ENCODE data around the gene TSPYL2. TPM values are rescaled to one million over a fixed set of nuclear protein-coding genes. Genes with fewer than 3 reads are reported as not detected.

Gene TSPYL2
- total RNA-seq, 1 donor from 2014 or later = 31.5 TPM

- Histone ChIP-seq H4K20me1 (ENCODE audit: insufficient read depth, low read length) (peaks cover 24% of the 10 kb centered on the region), H3K4me1 (ENCODE audit: insufficient read depth, low read length) (no peaks in the 10 kb centered on the region), H3K4me3 (ENCODE audit: insufficient read depth, low read depth, low read length) (no peak overlapping the region), H3K4me2 (ENCODE audit: low read length) (no peak overlapping the region), H2AFZ (ENCODE audit: low read depth, low read length) (no peak overlapping the region), H3K9me3 (ENCODE audit: insufficient read depth, low read depth, low read length) (no peaks in the 10 kb centered on the region), H3K9ac (ENCODE audit: low read length) (no peak overlapping the region), H3K27ac (ENCODE audit: low read depth, low read length) (no peak overlapping the region), H3K27me3 (ENCODE audit: insufficient read depth, low read length) (no peaks in the 10 kb centered on the region), H3K36me3 (ENCODE audit: insufficient read depth, low read length) (no peaks in the 10 kb centered on the region), H3K79me2 (ENCODE audit: insufficient read depth, low read length) (peaks cover 4% of the 10 kb centered on the region)
- no peak overlapping the region for H3K4me3 Mint-ChIP-seq (ENCODE audit: unreplicated experiment)
- no peaks in the 10 kb centered on the region for H3K36me3 Mint-ChIP-seq (ENCODE audit: low read depth, unreplicated experiment)
- H3K4me1 Mint-ChIP-seq (ENCODE audit: low read depth, unreplicated experiment) = peaks cover 6% of the 10 kb centered on the region
- no peaks in the 10 kb centered on the region for H3K9me3 Mint-ChIP-seq (ENCODE audit: unreplicated experiment)
- no peak overlapping the region for H3K27ac Mint-ChIP-seq (ENCODE audit: unreplicated experiment)
- no peak for TF ChIP-seq EZH2 (IDR thresholded peaks at IDR 0.05; ENCODE audit: insufficient read depth, low read length)
- no peak for TF ChIP-seq CTCF (IDR thresholded peaks at IDR 0.05; ENCODE audit: insufficient read depth, low read depth, low read length)
- DNase-seq (ENCODE audit: low read depth) (no peak), FAIRE-seq (peak; percentile 85)
- H3K27me3 Mint-ChIP-seq (ENCODE audit: low read depth, unreplicated experiment) = no peaks in the 10 kb centered on the region
These were observed 17.1 kb upstream of the TSPYL2 start for GRCh38 chrX:53065104-53065503.

- Histone ChIP-seq H3K79me2 (ENCODE audit: insufficient read depth, low read length) (peaks cover 4% of the 10 kb centered on the region), H3K4me3 (ENCODE audit: insufficient read depth, low read depth, low read length) (no peak overlapping the region), H3K27ac (ENCODE audit: low read depth, low read length) (no peak overlapping the region), H3K9me3 (ENCODE audit: insufficient read depth, low read depth, low read length) (no peaks in the 10 kb centered on the region), H2AFZ (ENCODE audit: low read depth, low read length) (no peak overlapping the region), H3K9ac (ENCODE audit: low read length) (no peak overlapping the region), H3K4me1 (ENCODE audit: insufficient read depth, low read length) (no peaks in the 10 kb centered on the region), H3K36me3 (ENCODE audit: insufficient read depth, low read length) (no peaks in the 10 kb centered on the region), H4K20me1 (ENCODE audit: insufficient read depth, low read length) (peaks cover 22% of the 10 kb centered on the region), H3K4me2 (ENCODE audit: low read length) (no peak overlapping the region), H3K27me3 (ENCODE audit: insufficient read depth, low read length) (no peaks in the 10 kb centered on the region)
- no peaks in the 10 kb centered on the region for H3K27me3 Mint-ChIP-seq (ENCODE audit: low read depth, unreplicated experiment)
- no peak overlapping the region for H3K27ac Mint-ChIP-seq (ENCODE audit: unreplicated experiment)
- H3K4me1 Mint-ChIP-seq (ENCODE audit: low read depth, unreplicated experiment) = peaks cover 15% of the 10 kb centered on the region
- peak; percentile 52 for FAIRE-seq
- no peak for DNase-seq (ENCODE audit: low read depth)
- peaks cover 2% of the 10 kb centered on the region for H3K36me3 Mint-ChIP-seq (ENCODE audit: low read depth, unreplicated experiment)
- no peaks in the 10 kb centered on the region for H3K9me3 Mint-ChIP-seq (ENCODE audit: unreplicated experiment)
- no peak overlapping the region for H3K4me3 Mint-ChIP-seq (ENCODE audit: unreplicated experiment)
- no peak for TF ChIP-seq CTCF (IDR thresholded peaks at IDR 0.05; ENCODE audit: insufficient read depth, low read depth, low read length)
- TF ChIP-seq EZH2 (IDR thresholded peaks at IDR 0.05; ENCODE audit: insufficient read depth, low read length) = no peak
These were observed 11.1 kb upstream of the TSPYL2 start for GRCh38 chrX:53071064-53071463.

- TF ChIP-seq EZH2 (IDR thresholded peaks at IDR 0.05; ENCODE audit: insufficient read depth, low read length) = no peak
- TF ChIP-seq CTCF (IDR thresholded peaks at IDR 0.05; ENCODE audit: insufficient read depth, low read depth, low read length) = peak; percentile 48
- peak overlapping the region; percentile 43 for H3K9ac ChIP-seq (ENCODE audit: low read length)
- peak overlapping the region; percentile 49 for H3K4me3 ChIP-seq (ENCODE audit: insufficient read depth, low read depth, low read length)
- Mint-ChIP-seq H3K27ac (ENCODE audit: unreplicated experiment) (peak overlapping the region; percentile 41), H3K4me3 (ENCODE audit: unreplicated experiment) (no peak overlapping the region), H3K9me3 (ENCODE audit: unreplicated experiment) (no peaks in the 10 kb centered on the region), H3K4me1 (ENCODE audit: low read depth, unreplicated experiment) (peaks cover 15% of the 10 kb centered on the region), H3K36me3 (ENCODE audit: low read depth, unreplicated experiment) (peaks cover 2% of the 10 kb centered on the region), H3K27me3 (ENCODE audit: low read depth, unreplicated experiment) (no peaks in the 10 kb centered on the region)
- no peaks in the 10 kb centered on the region for H3K9me3 ChIP-seq (ENCODE audit: insufficient read depth, low read depth, low read length)
- no peaks in the 10 kb centered on the region for H3K27me3 ChIP-seq (ENCODE audit: insufficient read depth, low read length)
- peaks cover 4% of the 10 kb centered on the region for H3K79me2 ChIP-seq (ENCODE audit: insufficient read depth, low read length)
- H3K4me2 ChIP-seq (ENCODE audit: low read length) = peak overlapping the region; percentile 90
- peaks cover 22% of the 10 kb centered on the region for H4K20me1 ChIP-seq (ENCODE audit: insufficient read depth, low read length)
- no peaks in the 10 kb centered on the region for H3K4me1 ChIP-seq (ENCODE audit: insufficient read depth, low read length)
- H3K36me3 ChIP-seq (ENCODE audit: insufficient read depth, low read length) = no peaks in the 10 kb centered on the region
- H2AFZ ChIP-seq (ENCODE audit: low read depth, low read length) = peak overlapping the region; percentile 63
- peak; percentile 98 for FAIRE-seq
- DNase-seq (ENCODE audit: low read depth) = peak; percentile 30
- no peak overlapping the region for H3K27ac ChIP-seq (ENCODE audit: low read depth, low read length)
These were observed 10.4 kb upstream of the TSPYL2 start for GRCh38 chrX:53071604-53072417.

All from astrocyte (in vitro differentiated cells and primary cell).